K562 (cell line): ENCODE measurements around the gene WNT7B. TPM values are rescaled to one million over a fixed set of nuclear protein-coding genes. Genes with fewer than 3 reads are reported as not detected.

Experiments
- ATF7 ChIP-seq: fragments of 450-650 bp; IDR thresholded peaks from 2 replicates; pipeline ENCODE4 v1.7.1; 2014; ENCODE audit warnings: mild to moderate bottlenecking, moderate library complexity
- CBFA2T3 ChIP-seq: fragments of 450-650 bp; IDR thresholded peaks from 2 replicates; pipeline ENCODE4 v1.6.1; 2017
- EP400 ChIP-seq: fragments of 450-650 bp; IDR thresholded peaks from 2 replicates; pipeline ENCODE4 v1.6.1; 2017; ENCODE audit warnings: antibody characterized with exemption, mild to moderate bottlenecking, moderate library complexity
- KDM5B ChIP-seq: fragments of 200-600 bp; sonication (generic); IDR thresholded peaks from 2 replicates; pipeline ENCODE4 v1.6.1; 2012; ENCODE audit warnings: low read depth, mild to moderate bottlenecking, moderate library complexity, low read length, control low read depth, inconsistent platforms; ENCODE audit not compliant: insufficient replicate concordance
- MAFF ChIP-seq: IDR thresholded peaks from 2 replicates; pipeline ENCODE4 v1.6.1; 2012; ENCODE audit warnings: low read length, improper control_type of control experiment
- MTA2 ChIP-seq: fragments of 450-650 bp; IDR thresholded peaks from 2 replicates; pipeline ENCODE4 v1.6.1; 2016; ENCODE audit warnings: low read depth
- NEUROD1 ChIP-seq: fragments of 150-350 bp; IDR thresholded peaks from 2 replicates; pipeline ENCODE4 v1.6.1; 2014; ENCODE audit warnings: borderline replicate concordance, low read length, low read depth; ENCODE audit not compliant: partially characterized antibody
- NFRKB ChIP-seq: fragments of 450-650 bp; IDR thresholded peaks from 2 replicates; pipeline ENCODE4 v1.6.1; 2016; ENCODE audit warnings: low read depth
- PHB2 ChIP-seq: fragments of 450-650 bp; IDR thresholded peaks from 2 replicates; pipeline ENCODE4 v1.6.1; 2017; ENCODE audit warnings: low read depth
- PHF8 ChIP-seq: fragments of 200-600 bp; sonication (generic); IDR thresholded peaks from 2 replicates; pipeline ENCODE4 v1.6.1; 2012; ENCODE audit warnings: mixed run types, mild to moderate bottlenecking, inconsistent platforms, low read length, moderate library complexity, borderline replicate concordance
- POLR2A ChIP-seq: fragments of 450-650 bp; conservative IDR thresholded peaks from 2 replicates; pipeline ENCODE4 v1.6.1; 2016
- SIN3A ChIP-seq, 2 experiments: fragments of 150-350 bp in 1 of 2; IDR thresholded peaks; 2 replicates each; pipeline ENCODE4 v1.6.1; 2011 to 2016; ENCODE audit warnings: borderline replicate concordance in 2 of 2, low read depth in 2 of 2, low read length in 2 of 2, mild to moderate bottlenecking in 2 of 2, moderate library complexity in 2 of 2; ENCODE audit not compliant: control insufficient read depth in 1 of 2
- SIRT6 ChIP-seq: IDR thresholded peaks from one replicate; pipeline ENCODE4 v1.6.1; 2012; ENCODE audit warnings: low read depth, mild to moderate bottlenecking, control low read depth, inconsistent platforms, low read length, moderate library complexity
- ZNF146 ChIP-seq: IDR thresholded peaks from one replicate; pipeline ENCODE4 v1.6.1; 2018; ENCODE audit warnings: missing compliant biosample characterization; ENCODE audit not compliant: unreplicated experiment
- ZNF436 ChIP-seq: fragments of 250-450, 450-650 bp; sonication (Bioruptor Pico); formaldehyde crosslinking; IDR thresholded peaks from 2 replicates; pipeline ENCODE4 v1.7.0; 2020; ENCODE audit warnings: mild to moderate bottlenecking
- ZNF444 ChIP-seq: fragments of 250-450 bp; sonication (Bioruptor Pico); IDR thresholded peaks from 2 replicates; pipeline ENCODE4 v1.4.0; 2020; ENCODE audit warnings: mild to moderate bottlenecking, moderate library complexity
- ZNF589 ChIP-seq: fragments of 200-800 bp; sonication (Bioruptor generic); IDR thresholded peaks from 2 replicates; pipeline ENCODE4 v1.6.1; 2016; ENCODE audit warnings: low read depth, missing genetic modification characterization, missing compliant biosample characterization
- polyA plus RNA-seq, 8 experiments: library from polyadenylated mRNA; depleted of rRNA in 4 of 8; stranded (reverse) in 5 of 8; unstranded in 3 of 8; fragments of >200 nt; fragmentation: Nextera tagmentation in 2 of 8; fragmentation: Illumina TruSeq in 1 of 8; extraction: Ambion mirVana in 2 of 8; extraction: Trizol in 1 of 8; gene quantifications; 2 replicates each; pipeline versions ENCODE4 v1.2.1 to v1.2.3, GENCODE V29; 2011 to 2014; ENCODE audit warnings: inconsistent platforms in 1 of 8, missing spikeins in 1 of 8
- total RNA-seq, 7 experiments: library from RNA; depleted of rRNA in 6 of 7; stranded (reverse); fragments of >200 nt in 6 of 7; fragmentation: Illumina TruSeq in 2 of 7; extraction: Trizol in 2 of 7; gene quantifications; 2 replicates each; pipeline versions ENCODE4 v1.2.1 to v1.2.3, GENCODE V29; 2011 to 2021; ENCODE audit warnings: low replicate concordance in 1 of 7
- TF ChIP-seq, protein P1 (sequence below), 2 experiments: fragments of 450-650 bp in 1 of 2; sonication (generic) in 1 of 2; formaldehyde crosslinking in 1 of 2; IDR thresholded peaks in 1 of 2; conservative IDR thresholded peaks in 1 of 2; 2 replicates each; pipeline versions ENCODE4 v1.6.1 to v1.8.1; 2016 to 2023; ENCODE audit warnings: mild to moderate bottlenecking in 2 of 2, moderate library complexity in 2 of 2, inconsistent platforms in 1 of 2, missing genetic modification reagents in 1 of 2
- TF ChIP-seq, protein P2 (sequence below), 3 experiments: fragments of 200-800 bp in 1 of 3; fragments of 250-450 bp in 1 of 3; fragments of 450-650 bp in 1 of 3; sonication (Bioruptor Pico) in 1 of 3; sonication (Bioruptor generic) in 1 of 3; formaldehyde crosslinking in 1 of 3; IDR thresholded peaks; 2 replicates each; pipeline versions ENCODE4 v1.6.1 to v1.8.0; 2016 to 2022; ENCODE audit warnings: mild to moderate bottlenecking in 2 of 3, missing genetic modification characterization in 2 of 3, missing compliant biosample characterization in 1 of 3, moderate library complexity in 1 of 3
- TF ChIP-seq, protein P3 (sequence below): fragments of 250-450 bp; sonication (Bioruptor Pico); IDR thresholded peaks from 2 replicates; pipeline ENCODE4 v1.5.0; 2021

The WNT7B gene
- total and polyA plus RNA-seq, 9 of the 15 experiments (the other 6 are each of a cell fraction or from before 2014, with no cell fraction given) = not detected

DNA sequence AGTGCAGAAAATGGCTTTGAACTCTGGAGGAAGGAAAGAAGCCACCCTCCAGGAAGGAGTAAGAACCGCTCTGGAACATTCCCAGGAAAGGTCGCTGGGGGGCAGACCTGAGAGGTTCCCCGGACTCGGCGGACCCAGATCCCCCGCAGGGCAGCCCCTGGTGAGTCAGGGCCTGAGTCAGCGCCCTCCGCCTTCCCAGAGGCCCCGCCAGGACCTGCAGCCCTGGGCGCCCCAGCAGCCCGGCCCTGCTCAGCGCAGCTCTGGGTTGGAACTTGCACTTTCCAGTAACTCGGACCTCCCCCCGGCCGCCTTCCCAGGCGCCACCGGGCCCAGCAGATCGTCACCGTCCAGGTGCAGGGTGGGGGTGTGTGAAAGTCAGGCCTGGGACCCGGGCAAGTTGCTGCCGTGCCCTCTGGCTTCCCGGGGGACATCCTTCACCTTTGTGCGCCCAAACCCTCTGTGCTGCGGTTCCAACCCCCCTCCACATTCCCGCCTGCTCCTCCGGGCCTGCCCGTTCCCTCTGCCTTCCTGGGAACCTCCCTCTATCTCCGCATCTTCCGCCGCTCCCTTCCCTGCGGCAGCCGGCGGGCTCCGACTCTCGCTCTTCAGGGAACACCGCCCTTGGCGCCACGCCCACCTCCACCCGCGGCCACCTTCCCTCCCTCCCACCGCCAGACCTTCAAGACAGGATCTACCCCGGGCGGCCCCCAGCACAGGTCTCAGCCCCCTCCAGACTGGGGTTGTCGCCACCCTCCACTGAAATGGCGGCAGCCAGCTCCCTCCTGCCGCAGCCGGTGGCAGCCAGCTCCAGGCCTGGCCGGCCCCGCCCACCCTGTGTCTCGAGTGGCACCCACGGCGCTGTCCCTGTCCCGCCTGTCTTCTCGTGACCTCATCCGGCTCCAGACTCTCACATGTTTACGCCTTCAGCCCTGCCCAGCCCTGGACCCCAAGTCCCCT is 36.8 kb upstream of the WNT7B start (continued):
- no peak for TF ChIP-seq ZNF436
- peak; percentile 90 for TF ChIP-seq ATF7
- TF ChIP-seq NEUROD1 = peak; percentile 45
- TF ChIP-seq, protein P1, sequence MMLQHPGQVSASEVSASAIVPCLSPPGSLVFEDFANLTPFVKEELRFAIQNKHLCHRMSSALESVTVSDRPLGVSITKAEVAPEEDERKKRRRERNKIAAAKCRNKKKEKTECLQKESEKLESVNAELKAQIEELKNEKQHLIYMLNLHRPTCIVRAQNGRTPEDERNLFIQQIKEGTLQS (IDR thresholded peaks at IDR 0.05) = peak; percentile 92
- TF ChIP-seq, protein P1 (CRISPR knock-in tag; conservative IDR thresholded peaks at IDR 0.05) = no peak
- TF ChIP-seq NFRKB = peak; percentile 69; the same call in 1 of the 2 replicates
- TF ChIP-seq SIRT6 = no peak
- 0 out of 2 replicates have a peak, but pooled peaks have one; percentile 45 for TF ChIP-seq MTA2
- peak; percentile 81; the same call in 1 of the 2 replicates for TF ChIP-seq PHF8
- no peak for TF ChIP-seq ZNF444 (CRISPR knock-in tag)
- no peak for TF ChIP-seq CBFA2T3
- no peak for TF ChIP-seq ZNF146
- no peak for TF ChIP-seq ZNF589
- TF ChIP-seq SIN3A (IDR thresholded peaks at IDR 0.05; ENCODE audit: borderline replicate concordance in 2 of 2, control insufficient read depth in 1 of 2, low read depth in 2 of 2, low read length in 2 of 2) = peak in 1 of 2 experiments; percentile 44; a peak in 1 of 4 replicates
- peak; percentile 82 for TF ChIP-seq EP400
- TF ChIP-seq, protein P2, sequence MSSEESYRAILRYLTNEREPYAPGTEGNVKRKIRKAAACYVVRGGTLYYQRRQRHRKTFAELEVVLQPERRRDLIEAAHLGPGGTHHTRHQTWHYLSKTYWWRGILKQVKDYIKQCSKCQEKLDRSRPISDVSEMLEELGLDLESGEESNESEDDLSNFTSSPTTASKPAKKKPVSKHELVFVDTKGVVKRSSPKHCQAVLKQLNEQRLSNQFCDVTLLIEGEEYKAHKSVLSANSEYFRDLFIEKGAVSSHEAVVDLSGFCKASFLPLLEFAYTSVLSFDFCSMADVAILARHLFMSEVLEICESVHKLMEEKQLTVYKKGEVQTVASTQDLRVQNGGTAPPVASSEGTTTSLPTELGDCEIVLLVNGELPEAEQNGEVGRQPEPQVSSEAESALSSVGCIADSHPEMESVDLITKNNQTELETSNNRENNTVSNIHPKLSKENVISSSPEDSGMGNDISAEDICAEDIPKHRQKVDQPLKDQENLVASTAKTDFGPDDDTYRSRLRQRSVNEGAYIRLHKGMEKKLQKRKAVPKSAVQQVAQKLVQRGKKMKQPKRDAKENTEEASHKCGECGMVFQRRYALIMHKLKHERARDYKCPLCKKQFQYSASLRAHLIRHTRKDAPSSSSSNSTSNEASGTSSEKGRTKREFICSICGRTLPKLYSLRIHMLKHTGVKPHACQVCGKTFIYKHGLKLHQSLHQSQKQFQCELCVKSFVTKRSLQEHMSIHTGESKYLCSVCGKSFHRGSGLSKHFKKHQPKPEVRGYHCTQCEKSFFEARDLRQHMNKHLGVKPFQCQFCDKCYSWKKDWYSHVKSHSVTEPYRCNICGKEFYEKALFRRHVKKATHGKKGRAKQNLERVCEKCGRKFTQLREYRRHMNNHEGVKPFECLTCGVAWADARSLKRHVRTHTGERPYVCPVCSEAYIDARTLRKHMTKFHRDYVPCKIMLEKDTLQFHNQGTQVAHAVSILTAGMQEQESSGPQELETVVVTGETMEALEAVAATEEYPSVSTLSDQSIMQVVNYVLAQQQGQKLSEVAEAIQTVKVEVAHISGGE (CRISPR knock-in tag; IDR thresholded peaks at IDR 0.05) = peak in 1 of 3 experiments; percentile 61; a peak in 2 of 6 replicates
- TF ChIP-seq KDM5B = peak; percentile 58
- TF ChIP-seq POLR2A = peak; percentile 76
- TF ChIP-seq PHB2 = no peak
- TF ChIP-seq, protein P3, sequence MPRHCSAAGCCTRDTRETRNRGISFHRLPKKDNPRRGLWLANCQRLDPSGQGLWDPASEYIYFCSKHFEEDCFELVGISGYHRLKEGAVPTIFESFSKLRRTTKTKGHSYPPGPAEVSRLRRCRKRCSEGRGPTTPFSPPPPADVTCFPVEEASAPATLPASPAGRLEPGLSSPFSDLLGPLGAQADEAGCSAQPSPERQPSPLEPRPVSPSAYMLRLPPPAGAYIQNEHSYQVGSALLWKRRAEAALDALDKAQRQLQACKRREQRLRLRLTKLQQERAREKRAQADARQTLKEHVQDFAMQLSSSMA (CRISPR knock-in tag) = no peak
- TF ChIP-seq MAFF = no peak
